HCT116 (cell line): ENCODE results near the gene UBQLN4.

Source experiments
- ATF3 ChIP-seq: IDR thresholded peaks from 2 replicates; pipeline ENCODE4 v1.6.1; 2012
- CEBPB ChIP-seq: IDR thresholded peaks from 2 replicates; pipeline ENCODE4 v1.6.1; 2012; ENCODE audit warnings: low read depth
- CTCF ChIP-seq, 3 experiments: fragments of 200-600 bp in 1 of 3; sonication (generic) in 1 of 3; IDR thresholded peaks in 2 of 3; conservative IDR thresholded peaks in 1 of 3; 2 replicates each; pipeline ENCODE4 v1.5.1; 2012 to 2017; ENCODE audit warnings: low read depth in 2 of 3, low read length in 2 of 3, antibody characterized with exemption in 1 of 3, borderline replicate concordance in 1 of 3, control low read depth in 1 of 3, mild to moderate bottlenecking in 1 of 3, mixed read lengths in 1 of 3, mixed run types in 1 of 3, moderate library complexity in 1 of 3; ENCODE audit not compliant: insufficient read depth in 1 of 3
- EZH2 ChIP-seq: fragments of 200-600 bp; sonication (generic); IDR thresholded peaks from 2 replicates; pipeline ENCODE4 v1.6.1; 2017; ENCODE audit warnings: antibody characterized with exemption, mixed run types
- POLR2AphosphoS5 ChIP-seq: IDR thresholded peaks from 2 replicates; pipeline ENCODE4 v1.6.1; 2011; ENCODE audit warnings: mild to moderate bottlenecking, low read depth, low read length, moderate library complexity
- RAD21 ChIP-seq: IDR thresholded peaks from 2 replicates; pipeline ENCODE4 v1.6.1; 2012; ENCODE audit warnings: low read depth, mild to moderate bottlenecking
- REST ChIP-seq: IDR thresholded peaks from 2 replicates; pipeline ENCODE4 v1.6.1; 2012; ENCODE audit warnings: low read depth
- SIN3A ChIP-seq: IDR thresholded peaks from 2 replicates; pipeline ENCODE4 v1.6.1; 2012; ENCODE audit warnings: low read depth

GRCh38 chr1:156076609-156077429, 23.2 kb upstream of the UBQLN4 start:
- no peak for TF ChIP-seq REST
- TF ChIP-seq CTCF (IDR thresholded peaks at IDR 0.05 in 2 of 3, conservative IDR thresholded peaks at IDR 0.05 in 1 of 3; ENCODE audit: borderline replicate concordance in 1 of 3, insufficient read depth in 1 of 3, low read depth in 2 of 3, low read length in 2 of 3) = no peak
- TF ChIP-seq CEBPB = no peak
- no peak for TF ChIP-seq ATF3
- no peak for TF ChIP-seq RAD21
- no peak for TF ChIP-seq SIN3A
- no peak for TF ChIP-seq POLR2AphosphoS5
- no peak for TF ChIP-seq EZH2
